MCF 10A (cell line): ENCODE results near the gene ZBTB7C. TPM values are rescaled to one million over a fixed set of nuclear protein-coding genes. Genes with fewer than 3 reads are reported as not detected.

Source experiments
- BruUV-seq: library from RNA; stranded (reverse); fragments of 400-500 nt; replicated peaks from 2 replicates; lab custom pipeline; 2021; lab: Mats Ljungman, UMichigan
- CTCF ChIA-PET: fragments of 300-600 bp; sonication (Branson Sonifier 250); formaldehyde crosslinking; extraction: SDS; loops from one replicate; lab custom pipeline; 2021; ENCODE audit warnings: antibody characterized with exemption, inconsistent platforms; lab: Yijun Ruan, JAX
- POLR2A ChIA-PET: fragments of 300-600, 350-650 bp; sonication (Branson Sonifier 250); formaldehyde crosslinking; extraction: SDS; loops from one replicate; lab custom pipeline; 2020; ENCODE audit warnings: antibody characterized with exemption, inconsistent platforms; lab: Yijun Ruan, JAX
- DNase-seq: peaks from one replicate; pipeline ENCODE4 v3.0.0-alpha.2; 2018; ENCODE audit not compliant: unreplicated experiment
- H3K27ac Mint-ChIP-seq: one replicate; pipeline ENCODE4 v1.8.0; 2022; ENCODE audit warnings: mild to moderate bottlenecking, low read depth, mixed read lengths; ENCODE audit not compliant: unreplicated experiment
- H3K27me3 Mint-ChIP-seq: one replicate; pipeline ENCODE4 v1.8.0; 2022; ENCODE audit warnings: mixed read lengths; ENCODE audit not compliant: insufficient read depth, unreplicated experiment
- H3K36me3 Mint-ChIP-seq: one replicate; pipeline ENCODE4 v1.8.0; 2022; ENCODE audit warnings: mild to moderate bottlenecking, moderate library complexity, mixed read lengths; ENCODE audit not compliant: insufficient read depth, unreplicated experiment
- H3K4me1 Mint-ChIP-seq: one replicate; pipeline ENCODE4 v1.8.0; 2022; ENCODE audit warnings: mixed read lengths; ENCODE audit not compliant: insufficient read depth, unreplicated experiment
- H3K4me3 Mint-ChIP-seq: one replicate; pipeline ENCODE4 v1.8.0; 2022; ENCODE audit warnings: mild to moderate bottlenecking, moderate library complexity, mixed read lengths; ENCODE audit not compliant: unreplicated experiment
- H3K9me3 Mint-ChIP-seq: one replicate; pipeline ENCODE4 v1.8.0; 2022; ENCODE audit warnings: mixed read lengths; ENCODE audit not compliant: unreplicated experiment
- CTCF ChIP-seq: fragments of 200-600 bp; IDR thresholded peaks from one replicate; pipeline ENCODE4 v1.8.0; 2022; ENCODE audit warnings: antibody characterized with exemption, mild to moderate bottlenecking; ENCODE audit not compliant: unreplicated experiment
- intact Hi-C: fragments of 100-400 bp; cut with micrococcal nuclease; formaldehyde crosslinking; loops from 2 replicates; pipeline ENCODE4 v1.14.1; 2022
- total RNA-seq: library from RNA; stranded (reverse); gene quantifications from 2 replicates; pipeline ENCODE4 v1.2.3, GENCODE V29; 2022

Gene ZBTB7C
- total RNA-seq, 1 experiment from 2014 or later = 0.42 TPM

GRCh38 chr18:47986620-47987387 is 422.4 kb downstream of the ZBTB7C start:
- TF ChIP-seq CTCF = no peak
- CTCF ChIA-PET = interaction anchor here (0.8 to 1.7 kb wide), 4 partner anchors 10 to 44 kb away, joined by 3 to 8 read pairs (median 3); no protein-coding TSS in a partner anchor
- H3K27ac Mint-ChIP-seq = no peak overlapping the region
- no peaks in the 10 kb centered on the region for H3K27me3 Mint-ChIP-seq
- POLR2A ChIA-PET = interaction anchor here (0.9 to 1.0 kb wide), 2 partner anchors 13 to 23 kb away, joined by 3 read pairs; no protein-coding TSS in a partner anchor
- no TSS peak for BruUV-seq
- H3K4me1 Mint-ChIP-seq = peaks cover 6% of the 10 kb centered on the region
- H3K4me3 Mint-ChIP-seq = no peak overlapping the region
- no peaks in the 10 kb centered on the region for H3K9me3 Mint-ChIP-seq
- H3K36me3 Mint-ChIP-seq = no peaks in the 10 kb centered on the region
- intact Hi-C loops = no loop called here
- DNase-seq = no peak

GRCh38 chr18:47985866-47986265 is 423.3 kb downstream of the ZBTB7C start:
- H3K4me3 Mint-ChIP-seq = no peak overlapping the region
- peaks cover 6% of the 10 kb centered on the region for H3K4me1 Mint-ChIP-seq
- no TSS peak for BruUV-seq
- TF ChIP-seq CTCF = no peak
- no peaks in the 10 kb centered on the region for H3K9me3 Mint-ChIP-seq
- ChIA-PET POLR2A (interaction anchor here (0.5 kb wide), 1 partner anchor 10 kb away, joined by 3 read pairs; no protein-coding TSS in a partner anchor), CTCF (interaction anchor here (0.6 to 1.7 kb wide), 3 partner anchors 13 to 461 kb away, joined by 3 to 8 read pairs (median 3); no protein-coding TSS in a partner anchor)
- intact Hi-C loops = no loop called here
- no peaks in the 10 kb centered on the region for H3K27me3 Mint-ChIP-seq
- no peak overlapping the region for H3K27ac Mint-ChIP-seq
- no peak for DNase-seq
- H3K36me3 Mint-ChIP-seq = no peaks in the 10 kb centered on the region

GRCh38 chr18:47984991-47985390 is 424.2 kb downstream of the ZBTB7C start:
- DNase-seq = no peak
- Mint-ChIP-seq H3K27me3 (no peaks in the 10 kb centered on the region), H3K27ac (no peak overlapping the region), H3K4me1 (peaks cover 6% of the 10 kb centered on the region), H3K36me3 (no peaks in the 10 kb centered on the region), H3K4me3 (no peak overlapping the region), H3K9me3 (no peaks in the 10 kb centered on the region)
- POLR2A ChIA-PET = no interaction called here
- no TSS peak for BruUV-seq
- TF ChIP-seq CTCF = no peak
- CTCF ChIA-PET = interaction anchor here (0.5 to 2.1 kb wide), 2 partner anchors 12 to 1862 kb away, joined by 3 to 10 read pairs; no protein-coding TSS in a partner anchor
- intact Hi-C loops = no loop called here

- ChIA-PET CTCF (interaction anchor here (2.1 kb wide), 1 partner anchor 13 kb away, joined by 10 read pairs; no protein-coding TSS in a partner anchor), POLR2A (no interaction called here)
- H3K27me3 Mint-ChIP-seq = no peaks in the 10 kb centered on the region
- H3K27ac Mint-ChIP-seq = no peak overlapping the region
- H3K36me3 Mint-ChIP-seq = no peaks in the 10 kb centered on the region
- no peaks in the 10 kb centered on the region for H3K9me3 Mint-ChIP-seq
- no peak overlapping the region for H3K4me3 Mint-ChIP-seq
- no peak for TF ChIP-seq CTCF
- intact Hi-C loops = no loop called here
- BruUV-seq = no TSS peak
- peaks cover 6% of the 10 kb centered on the region for H3K4me1 Mint-ChIP-seq
- DNase-seq = no peak
Observed at GRCh38 chr18:47983946-47984345, 425.2 kb downstream of the ZBTB7C start.
